Activated CD4-positive, CD25-positive, alpha-beta regulatory T cell treated with anti-CD3 and anti-CD28 coated beads, Interleukin-2, amount 50 U/mL, for 16 hours (primary cell): ENCODE data around the gene OSBPL9.

ENCODE experiments used
- DNase-seq: peaks from one replicate; pipeline ENCODE4 v3.0.0-alpha.2; 2020; ENCODE audit warnings: low read depth, low spot score

The OSBPL9 gene

GRCh38 chr1:51616903-51617708 lies at the start of gene OSBPL9:
TSS of gene OSBPL9 (plus strand) at chr1:51617092. CDS start at chr1:51617111, 19 bp downstream.
- peak; percentile 70 for DNase-seq

- DNase-seq = no peak
These were observed 49.2 kb upstream of the OSBPL9 start for GRCh38 chr1:51567653-51568052.

- no peak for DNase-seq
These were observed 48.5 kb upstream of the OSBPL9 start for GRCh38 chr1:51568231-51568935.

GRCh38 chr1:51569284-51570062 lies 47.4 kb upstream of the OSBPL9 start:
- no peak for DNase-seq

GRCh38 chr1:51570063-51570710 lies 46.7 kb upstream of the OSBPL9 start:
- no peak for DNase-seq

GRCh38 chr1:51572365-51572764 lies 44.5 kb upstream of the OSBPL9 start:
- no peak for DNase-seq

- DNase-seq = no peak
These were observed 42.1 kb upstream of the OSBPL9 start for GRCh38 chr1:51574796-51575195.

- no peak for DNase-seq
These were observed 41.3 kb upstream of the OSBPL9 start for GRCh38 chr1:51575406-51576084.

GRCh38 chr1:51576085-51576444 lies 40.8 kb upstream of the OSBPL9 start:
- DNase-seq = no peak

GRCh38 chr1:51576923-51577322 lies 40.0 kb upstream of the OSBPL9 start:
- no peak for DNase-seq

- no peak for DNase-seq
These were observed 38.3 kb upstream of the OSBPL9 start for GRCh38 chr1:51578383-51579109.

GRCh38 chr1:51581238-51581637 lies 35.7 kb upstream of the OSBPL9 start:
- no peak for DNase-seq

GRCh38 chr1:51583532-51583931 lies 33.4 kb upstream of the OSBPL9 start:
- DNase-seq = no peak

GRCh38 chr1:51584021-51584420 lies 32.9 kb upstream of the OSBPL9 start:
- DNase-seq = no peak

- no peak for DNase-seq
These were observed 24.2 kb upstream of the OSBPL9 start for GRCh38 chr1:51592711-51593110.

GRCh38 chr1:51594716-51595115 lies 22.2 kb upstream of the OSBPL9 start:
- DNase-seq = no peak

GRCh38 chr1:51600529-51600928 lies 16.4 kb upstream of the OSBPL9 start:
- DNase-seq = no peak

GRCh38 chr1:51600965-51601364 lies 15.9 kb upstream of the OSBPL9 start:
- no peak for DNase-seq

- DNase-seq = no peak
These were observed 10.8 kb upstream of the OSBPL9 start for GRCh38 chr1:51605961-51606723.

- DNase-seq = no peak
These were observed 9.2 kb upstream of the OSBPL9 start for GRCh38 chr1:51607681-51608095.
